Kidney (tissue), 14 donors: ENCODE measurements around the gene SORBS1. TPM values are rescaled to one million over a fixed set of nuclear protein-coding genes. Genes with fewer than 3 reads are reported as not detected.

ENCODE experiments used
- DNase-seq, 5 donors: peaks; one replicate each; pipeline ENCODE4 v3.0.0-alpha.2; 2013 to 2020
- FAIRE-seq: peaks from 2 replicates; lab custom pipeline; 2012; peaks lifted over from hg19 to GRCh38; lab: Jason Lieb, UNC
- H3K27ac ChIP-seq, 2 donors: one replicate each; pipeline ENCODE4 v1.7.0; 2013; ENCODE audit warnings: low read depth in 2 of 2, low read length in 2 of 2, inconsistent platforms in 1 of 2
- H3K27me3 ChIP-seq: one replicate; pipeline ENCODE4 v1.7.1; 2013; ENCODE audit warnings: low read length, inconsistent platforms; ENCODE audit not compliant: control insufficient read depth, insufficient read depth
- H3K36me3 ChIP-seq, 3 donors: one replicate each; pipeline versions ENCODE4 v1.7.0 to v1.7.1; 2013; ENCODE audit warnings: low read length in 3 of 3, control low read depth in 1 of 3, inconsistent platforms in 1 of 3; ENCODE audit not compliant: insufficient read depth in 3 of 3, control insufficient read depth in 2 of 3
- H3K4me1 ChIP-seq, 3 donors: one replicate each; pipeline versions ENCODE4 v1.7.0 to v1.7.1; 2013; ENCODE audit warnings: low read length in 3 of 3, inconsistent platforms in 1 of 3, low read depth in 1 of 3; ENCODE audit not compliant: control insufficient read depth in 2 of 3, insufficient read depth in 2 of 3
- H3K4me3 ChIP-seq, 3 donors: one replicate each; pipeline versions ENCODE4 v1.7.0 to v1.8.1; 2013; ENCODE audit warnings: low read length in 3 of 3, control low read depth in 1 of 3, inconsistent platforms in 1 of 3
- H3K9ac ChIP-seq, 3 donors: one replicate each; pipeline versions ENCODE4 v1.7.0 to v1.7.1; 2013; ENCODE audit warnings: low read length in 3 of 3, control low read depth in 1 of 3, inconsistent platforms in 1 of 3
- H3K9me3 ChIP-seq, 3 donors: one replicate each; pipeline versions ENCODE4 v1.7.0 to v1.7.1; 2013; ENCODE audit warnings: low read length in 3 of 3, control low read depth in 1 of 3, inconsistent platforms in 1 of 3; ENCODE audit not compliant: control insufficient read depth in 2 of 3, insufficient read depth in 1 of 3
- CTCF ChIP-seq: IDR thresholded peaks from 3 replicates; pipeline ENCODE4 v1.5.1; 2012; ENCODE audit warnings: mild to moderate bottlenecking, moderate library complexity, borderline replicate concordance; ENCODE audit not compliant: insufficient read depth; ENCODE audit errors: extremely low read depth
- intact Hi-C: fragments of 100-400 bp; cut with DNase I; formaldehyde crosslinking; loops from one replicate; pipeline ENCODE4 v1.11.1; 2022
- polyA plus RNA-seq: library from polyadenylated mRNA; stranded (reverse); fragments of 350-450 nt; fragmentation: Illumina TruSeq; extraction: RNeasy Lipid Tissue Mini Kit (QIAGEN cat#74804); gene quantifications from one replicate; pipeline ENCODE4 v1.2.3, GENCODE V29; 2014; ENCODE audit warnings: low read depth, low replicate concordance; ENCODE audit not compliant: insufficient read depth
- total RNA-seq: library from RNA; stranded (reverse); fragmentation: NEBNext Ultra II Directional; extraction: Animal tissue kit (Norgen Biotek cat#: 25700); gene quantifications from one replicate; pipeline ENCODE4 v1.2.1, GENCODE V29; 2021
- donor health status: control.
- donor health status: control.
- donor health status: control.
- donor health status: control.
- donor health status: control.
- donor health status: DM: yes; HTN: yes; CAD: no.
- donor health status: Normal renal cell carcinoma (clear cell type).

Gene SORBS1
- total and polyA plus RNA-seq, 2 donors from 2014 or later, result 12.2 to 91.7 TPM

- Histone ChIP-seq H3K4me3 (no peak overlapping the region), H3K27me3 (no peaks in the 10 kb centered on the region), H3K27ac (no peak overlapping the region), H3K4me1 (peaks cover 0 to 2% (median 0%) of the 10 kb centered on the region in 3 donors), H3K9ac (no peak overlapping the region), H3K36me3 (peaks cover 0 to 4% (median 3%) of the 10 kb centered on the region in 3 donors), H3K9me3 (no peaks in the 10 kb centered on the region)
- FAIRE-seq (no peak), DNase-seq (no peak)
- TF ChIP-seq CTCF, result no peak
- intact Hi-C loops, result no loop called here
Measured at GRCh38 chr10:95261926-95262325, 299.2 kb downstream of the SORBS1 start.

Other genes with a start within 250 kb of the SORBS1 start
- gene ALDH18A1, start 95.3 kb upstream of the SORBS1 start, total RNA-seq, result 72.0 TPM
- gene ALDH18A1, start 95.3 kb upstream of the SORBS1 start, polyA plus RNA-seq, result 23.6 TPM
- 46.3 TPM for gene TCTN3, start 132.6 kb upstream of the SORBS1 start, total RNA-seq
- gene TCTN3, start 132.6 kb upstream of the SORBS1 start, polyA plus RNA-seq, result 40.3 TPM
- 36.6 TPM for gene ENTPD1, start 194.8 kb upstream of the SORBS1 start, total RNA-seq
- 5.2 TPM for gene ENTPD1, start 194.8 kb upstream of the SORBS1 start, polyA plus RNA-seq